Subcutaneous abdominal adipose tissue (tissue), 5 donors: ENCODE measurements around the gene ZNF516.

ENCODE experiments used
- H3K27ac ChIP-seq: one replicate; pipeline ENCODE4 v1.7.0; 2013; ENCODE audit warnings: low read depth, mild to moderate bottlenecking, inconsistent platforms, low read length, moderate library complexity
- H3K27me3 ChIP-seq, 5 donors: one replicate each; pipeline ENCODE4 v1.7.0; 2013; ENCODE audit warnings: low read length in 5 of 5, inconsistent platforms in 1 of 5; ENCODE audit not compliant: control insufficient read depth in 5 of 5, insufficient read depth in 4 of 5
- H3K36me3 ChIP-seq, 5 donors: one replicate each; pipeline ENCODE4 v1.7.0; 2013; ENCODE audit warnings: low read length in 5 of 5; ENCODE audit not compliant: control insufficient read depth in 5 of 5, insufficient read depth in 5 of 5
- H3K4me1 ChIP-seq, 5 donors: one replicate each; pipeline ENCODE4 v1.7.0; 2013; ENCODE audit warnings: low read length in 5 of 5, mild to moderate bottlenecking in 3 of 5, moderate library complexity in 1 of 5; ENCODE audit not compliant: control insufficient read depth in 5 of 5, insufficient read depth in 5 of 5
- H3K4me3 ChIP-seq, 5 donors: one replicate each; pipeline ENCODE4 v1.7.0; 2013; ENCODE audit warnings: low read length in 5 of 5, low read depth in 1 of 5
- H3K9ac ChIP-seq, 5 donors: one replicate each; pipeline ENCODE4 v1.7.0; 2013; ENCODE audit warnings: low read length in 5 of 5, mild to moderate bottlenecking in 4 of 5, moderate library complexity in 3 of 5
- H3K9me3 ChIP-seq, 5 donors: one replicate each; pipeline ENCODE4 v1.7.0; 2013; ENCODE audit warnings: low read length in 5 of 5; ENCODE audit not compliant: control insufficient read depth in 5 of 5
- donor health status: healthy.
- donor health status: healthy.
- donor health status: healthy.
- donor health status: healthy.
- donor health status: healthy.

The ZNF516 gene

GRCh38 chr18:76525911-76526310 is 30.9 kb upstream of the ZNF516 start:
- Histone ChIP-seq H3K9ac (no peak overlapping the region), H3K27me3 (peaks cover 0 to 31% (median 13%) of the 10 kb centered on the region in 5 donors), H3K4me3 (no peak overlapping the region), H3K4me1 (peaks cover 0 to 23% (median 15%) of the 10 kb centered on the region in 5 donors), H3K36me3 (no peaks in the 10 kb centered on the region), H3K9me3 (no peaks in the 10 kb centered on the region), H3K27ac (no peak overlapping the region)

- no peak overlapping the region for H3K27ac ChIP-seq
- no peaks in the 10 kb centered on the region for H3K9me3 ChIP-seq
- H3K9ac ChIP-seq = peak overlapping the region in 3 of 5 donors; percentile 24 to 68 (median 63)
- H3K4me3 ChIP-seq = peak overlapping the region; percentile 45 to 72 (median 52)
- H3K36me3 ChIP-seq = no peaks in the 10 kb centered on the region
- peaks cover 0 to 23% (median 15%) of the 10 kb centered on the region in 5 donors for H3K4me1 ChIP-seq
- peaks cover 0 to 26% (median 10%) of the 10 kb centered on the region in 5 donors for H3K27me3 ChIP-seq
Observed at GRCh38 chr18:76524900-76525698, 30.1 kb upstream of the ZNF516 start.

- Histone ChIP-seq H3K4me1 (peaks cover 0 to 22% (median 14%) of the 10 kb centered on the region in 5 donors), H3K9ac (no peak overlapping the region), H3K4me3 (no peak overlapping the region), H3K36me3 (no peaks in the 10 kb centered on the region), H3K27ac (no peak overlapping the region), H3K9me3 (no peaks in the 10 kb centered on the region), H3K27me3 (peaks cover 0 to 26% (median 10%) of the 10 kb centered on the region in 5 donors)
Observed at GRCh38 chr18:76524477-76524876, 29.4 kb upstream of the ZNF516 start.

GRCh38 chr18:76522551-76522950 is 27.5 kb upstream of the ZNF516 start:
- Histone ChIP-seq H3K4me3 (no peak overlapping the region), H3K9ac (no peak overlapping the region), H3K9me3 (no peaks in the 10 kb centered on the region), H3K27me3 (peaks cover 0 to 11% (median 0%) of the 10 kb centered on the region in 5 donors), H3K4me1 (peaks cover 0 to 18% (median 12%) of the 10 kb centered on the region in 5 donors), H3K27ac (no peak overlapping the region), H3K36me3 (no peaks in the 10 kb centered on the region)

GRCh38 chr18:76522122-76522503 is 27.1 kb upstream of the ZNF516 start:
- Histone ChIP-seq H3K27me3 (peaks cover 0 to 8% (median 0%) of the 10 kb centered on the region in 5 donors), H3K4me1 (peaks cover 0 to 18% (median 12%) of the 10 kb centered on the region in 5 donors), H3K4me3 (no peak overlapping the region), H3K9ac (no peak overlapping the region), H3K9me3 (no peaks in the 10 kb centered on the region), H3K27ac (no peak overlapping the region), H3K36me3 (no peaks in the 10 kb centered on the region)

GRCh38 chr18:76521417-76522121 is 26.5 kb upstream of the ZNF516 start:
- Histone ChIP-seq H3K9me3 (no peaks in the 10 kb centered on the region), H3K4me1 (peaks cover 0 to 18% (median 12%) of the 10 kb centered on the region in 5 donors), H3K27ac (no peak overlapping the region), H3K4me3 (no peak overlapping the region), H3K36me3 (no peaks in the 10 kb centered on the region), H3K27me3 (peaks cover 0 to 5% (median 0%) of the 10 kb centered on the region in 5 donors), H3K9ac (no peak overlapping the region)

GRCh38 chr18:76518860-76519538 is 24.0 kb upstream of the ZNF516 start:
- Histone ChIP-seq H3K4me1 (peaks cover 0 to 12% (median 5%) of the 10 kb centered on the region in 5 donors), H3K27ac (no peak overlapping the region), H3K4me3 (peak overlapping the region; percentile 43 to 72 (median 54)), H3K9ac (peak overlapping the region; percentile 0 to 71 (median 28)), H3K9me3 (no peaks in the 10 kb centered on the region), H3K27me3 (peaks cover 0 to 6% (median 0%) of the 10 kb centered on the region in 5 donors), H3K36me3 (no peaks in the 10 kb centered on the region)

- Histone ChIP-seq H3K9me3 (no peaks in the 10 kb centered on the region), H3K4me1 (peaks cover 0 to 12% (median 5%) of the 10 kb centered on the region in 5 donors), H3K9ac (peak overlapping the region; percentile 0 to 71 (median 28)), H3K27me3 (peaks cover 0 to 6% (median 0%) of the 10 kb centered on the region in 5 donors), H3K4me3 (peak overlapping the region; percentile 43 to 72 (median 54)), H3K36me3 (no peaks in the 10 kb centered on the region), H3K27ac (no peak overlapping the region)
Observed at GRCh38 chr18:76518123-76518859, 23.2 kb upstream of the ZNF516 start.

- Histone ChIP-seq H3K36me3 (no peaks in the 10 kb centered on the region), H3K4me1 (peaks cover 0 to 12% (median 5%) of the 10 kb centered on the region in 5 donors), H3K27me3 (peaks cover 0 to 6% (median 0%) of the 10 kb centered on the region in 5 donors), H3K4me3 (no peak overlapping the region), H3K9ac (no peak overlapping the region), H3K9me3 (no peaks in the 10 kb centered on the region), H3K27ac (no peak overlapping the region)
Observed at GRCh38 chr18:76515576-76515975, 20.5 kb upstream of the ZNF516 start.
